Stimulated activated CD8-positive, alpha-beta memory T cell treated with anti-CD3 and anti-CD28 coated beads, Interleukin-4, amount 100 ng/mL, for 1 hour (primary cell): Measurements from ENCODE around the gene C5.

ENCODE experiments used
- DNase-seq, 2 donors: peaks; one replicate each; pipeline ENCODE4 v3.0.0-alpha.2; 2020; ENCODE audit warnings: low read depth in 2 of 2, low spot score in 1 of 2

C5 gene

DNA sequence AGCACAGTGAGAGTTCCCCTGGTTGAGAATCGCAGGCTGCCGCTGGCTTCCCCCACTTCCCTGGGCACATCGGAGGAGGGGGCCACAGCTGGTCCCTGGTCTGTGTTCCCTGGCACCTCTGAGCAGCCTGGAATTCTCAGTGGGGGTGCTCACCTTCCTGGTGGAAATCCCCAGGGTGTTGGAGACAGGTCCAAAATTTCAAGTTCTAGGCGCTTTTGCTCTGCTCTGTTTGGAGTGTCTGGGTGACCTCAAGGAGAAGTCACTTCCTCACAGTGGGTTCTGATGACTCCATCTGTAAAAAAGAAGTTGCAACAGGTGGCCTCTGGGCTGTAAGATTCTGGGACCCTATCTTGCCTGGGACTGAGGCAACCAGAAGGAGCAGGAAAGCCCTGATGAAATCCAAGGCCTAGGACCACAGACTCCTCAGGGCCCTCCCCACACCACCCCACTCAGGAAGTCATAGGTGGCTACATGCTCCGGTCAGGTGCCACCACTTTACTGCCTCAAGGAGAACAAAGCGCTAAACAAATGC, 123.6 kb downstream of the C5 start, which contains the start of gene TRAF1:
Gene TRAF1 (minus strand): TSS at position 400 of the 532 bp plus-strand sequence. CDS start 721 bp downstream, outside the sequence.
- no peak for DNase-seq

GRCh38 chr9:120925535-120926396, 124.3 kb downstream of the C5 start:
- no peak for DNase-seq

DNA sequence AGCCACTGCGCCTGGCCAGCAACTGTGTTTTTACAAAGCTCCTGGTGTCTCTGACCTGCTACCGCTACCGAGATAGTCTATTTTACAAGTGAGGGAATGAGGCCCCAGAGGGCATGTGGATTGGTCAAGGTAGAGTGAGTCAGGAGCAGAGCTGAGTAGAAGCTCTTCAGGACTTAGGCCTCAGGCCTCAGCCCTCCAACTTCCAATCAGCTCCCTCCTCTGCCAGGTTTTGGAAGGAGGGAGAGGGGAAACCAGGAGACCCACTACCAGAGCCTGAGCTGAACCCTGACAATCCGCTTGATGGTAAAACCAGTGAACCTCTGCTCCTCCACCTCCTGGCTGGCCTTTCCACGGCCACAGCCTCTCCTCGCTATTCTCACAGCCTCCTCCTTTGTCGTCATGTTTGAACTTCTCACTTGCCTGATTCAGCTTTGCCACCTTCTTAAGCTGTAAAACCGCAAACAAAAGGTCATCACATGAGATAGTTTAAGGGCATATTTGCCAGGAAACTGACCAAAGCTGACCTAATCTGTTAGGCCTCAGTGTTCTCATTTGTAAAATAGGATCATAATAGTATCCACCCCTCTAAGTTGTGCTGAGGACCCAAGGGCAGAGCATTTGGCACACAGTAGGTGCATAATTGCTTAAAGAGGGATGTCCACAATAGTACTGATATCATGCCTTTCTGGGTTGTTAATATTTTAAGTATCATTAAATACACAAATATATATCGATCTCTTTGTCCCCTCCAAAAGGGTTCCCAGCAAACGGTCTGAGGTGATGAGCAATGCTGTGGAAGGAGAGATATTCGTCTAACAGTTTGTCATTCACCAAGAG, 125.2 kb downstream of the C5 start:
- DNase-seq, result no peak

DNA sequence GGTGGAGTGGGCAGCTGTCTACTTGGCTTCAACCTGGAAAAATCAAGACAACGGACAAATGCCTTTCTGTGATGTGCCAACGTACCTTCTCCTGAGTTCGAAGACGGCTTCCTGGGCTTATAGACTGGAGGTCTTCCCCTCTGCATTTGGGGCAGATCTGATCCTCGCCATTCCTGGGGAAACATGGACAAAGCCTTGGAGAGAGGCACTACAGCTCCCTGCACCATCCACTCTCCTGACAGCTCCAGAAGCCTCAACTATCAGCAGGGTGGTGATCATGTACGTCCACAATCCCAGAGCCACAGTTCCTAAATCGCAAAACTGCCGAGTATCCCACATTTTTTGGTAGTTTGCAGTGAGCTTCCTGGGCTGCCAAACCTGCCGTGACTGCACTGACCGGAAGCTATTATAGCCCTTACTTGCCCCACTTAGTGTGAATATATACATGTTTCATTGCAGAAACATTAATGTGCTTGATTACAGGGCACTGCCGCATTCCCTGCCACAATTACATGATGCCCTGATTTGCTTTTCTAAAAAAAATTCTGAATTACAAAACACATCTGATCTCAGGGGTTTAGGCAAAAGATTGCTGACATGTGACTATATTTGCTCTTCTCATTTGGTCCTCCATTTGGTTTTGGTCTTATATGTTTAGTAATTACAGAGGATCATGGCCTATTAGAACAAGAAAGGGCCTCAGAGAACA, 126.3 kb downstream of the C5 start:
- DNase-seq, result no peak

DNA sequence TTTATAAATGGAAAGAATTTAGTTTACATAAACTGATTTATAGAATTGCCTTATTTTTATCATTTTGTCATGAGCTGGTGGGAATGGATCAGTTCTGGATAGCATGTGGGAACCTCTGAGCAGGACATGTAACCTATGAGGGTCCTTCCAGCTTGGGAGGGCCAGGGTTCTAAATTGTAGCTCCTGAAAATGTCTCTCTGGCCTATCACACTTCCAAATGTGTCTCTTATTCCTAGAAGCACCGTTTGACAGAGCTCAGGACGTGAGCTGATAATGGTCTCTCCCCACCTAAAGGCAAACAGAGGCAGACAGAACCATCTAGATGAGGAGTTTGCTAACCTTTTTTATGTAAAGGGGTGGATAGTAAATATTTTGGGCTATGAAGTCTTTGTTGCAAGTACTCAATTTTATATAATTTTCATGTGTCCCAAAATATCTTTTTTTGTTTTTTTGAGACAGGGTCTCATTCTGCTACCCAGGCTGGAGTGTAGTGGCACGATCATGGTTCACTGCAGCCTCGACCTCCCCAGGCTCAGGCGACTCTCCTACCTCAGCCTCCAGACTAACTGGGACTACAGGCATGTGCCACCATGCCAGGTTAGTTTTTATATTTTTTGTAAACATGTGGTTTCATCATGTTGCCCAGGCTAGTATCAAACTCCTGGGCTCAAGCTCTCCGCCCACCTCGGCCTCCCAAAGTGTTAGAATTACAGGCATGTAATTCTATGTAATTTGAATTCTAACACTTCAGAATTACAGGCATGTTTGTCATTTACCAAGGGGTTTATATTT, 127.5 kb downstream of the C5 start:
- DNase-seq, result no peak

- no peak for DNase-seq
Observed at GRCh38 chr9:120921661-120922181, 128.4 kb downstream of the C5 start.

GRCh38 chr9:120920806-120921178, 129.3 kb downstream of the C5 start:
- no peak for DNase-seq

GRCh38 chr9:120919843-120920805, 130.0 kb downstream of the C5 start:
- no peak for DNase-seq

DNA sequence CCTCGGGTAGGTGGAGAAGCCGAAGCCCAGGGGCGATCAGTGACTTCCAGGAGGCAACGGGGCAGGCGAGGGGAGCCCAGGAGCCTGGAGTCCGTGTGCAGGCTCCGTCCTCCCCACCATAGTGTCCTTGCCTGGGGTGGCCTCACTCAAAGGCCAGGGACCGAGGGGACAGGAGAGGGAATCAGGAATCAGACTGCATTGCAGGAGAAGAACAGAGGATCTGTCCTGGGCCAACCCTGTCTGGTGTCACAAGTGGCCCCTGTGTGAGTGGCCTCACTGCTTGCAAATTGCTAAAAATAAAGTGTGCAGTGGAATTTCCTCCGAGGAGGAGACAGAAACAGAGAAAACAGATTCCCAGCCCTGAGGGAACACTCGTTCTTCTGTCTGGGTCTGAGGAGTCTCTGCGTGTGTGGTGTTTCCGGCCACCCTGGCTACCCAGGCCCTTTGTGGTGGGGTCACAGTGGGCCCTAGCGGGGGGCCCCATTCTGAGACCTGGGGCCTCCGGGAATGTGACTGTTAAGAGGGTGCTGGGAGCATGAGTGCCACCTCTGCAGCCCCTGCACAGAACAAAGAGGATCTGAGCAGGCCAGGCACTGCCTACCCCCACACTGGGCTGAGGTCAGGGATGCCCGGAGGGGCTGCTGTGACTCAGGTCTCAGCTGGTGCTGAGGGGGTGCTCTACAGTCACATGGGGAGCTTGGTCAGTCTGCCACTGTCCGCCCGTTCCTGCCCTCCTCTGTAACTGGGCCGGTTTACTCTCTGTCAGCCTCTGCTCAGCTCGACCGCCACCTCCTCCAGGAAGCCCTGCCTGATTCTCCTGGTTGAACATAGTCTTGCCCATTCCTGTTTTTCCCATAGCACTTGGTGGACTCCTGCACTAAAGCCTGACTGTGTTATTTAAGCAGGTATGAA, 130.9 kb downstream of the C5 start:
- no peak for DNase-seq

GRCh38 chr9:120917929-120918762, 131.9 kb downstream of the C5 start:
- DNase-seq, result no peak

- DNase-seq, result no peak
Observed at GRCh38 chr9:120916991-120917880, 132.8 kb downstream of the C5 start.

DNA sequence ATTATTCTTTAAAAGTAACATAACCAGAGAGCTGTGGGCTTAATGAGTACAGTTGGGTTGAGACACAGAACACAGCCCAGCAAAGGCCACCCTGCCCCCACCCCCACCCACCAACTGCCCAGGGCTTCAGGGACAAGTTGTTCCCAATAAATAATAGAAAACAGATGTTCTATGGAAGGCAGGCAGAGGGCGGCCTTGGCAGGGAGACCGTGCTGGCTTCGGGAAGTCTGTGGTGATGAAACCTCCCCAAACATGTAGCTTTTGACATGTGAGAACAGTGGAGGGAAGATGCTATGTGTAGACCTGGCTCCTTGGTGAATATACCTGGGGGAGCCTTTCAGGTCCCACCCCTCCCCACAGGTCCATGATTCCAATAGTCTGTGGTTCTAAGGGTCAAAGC, 133.5 kb downstream of the C5 start:
- no peak for DNase-seq

DNA sequence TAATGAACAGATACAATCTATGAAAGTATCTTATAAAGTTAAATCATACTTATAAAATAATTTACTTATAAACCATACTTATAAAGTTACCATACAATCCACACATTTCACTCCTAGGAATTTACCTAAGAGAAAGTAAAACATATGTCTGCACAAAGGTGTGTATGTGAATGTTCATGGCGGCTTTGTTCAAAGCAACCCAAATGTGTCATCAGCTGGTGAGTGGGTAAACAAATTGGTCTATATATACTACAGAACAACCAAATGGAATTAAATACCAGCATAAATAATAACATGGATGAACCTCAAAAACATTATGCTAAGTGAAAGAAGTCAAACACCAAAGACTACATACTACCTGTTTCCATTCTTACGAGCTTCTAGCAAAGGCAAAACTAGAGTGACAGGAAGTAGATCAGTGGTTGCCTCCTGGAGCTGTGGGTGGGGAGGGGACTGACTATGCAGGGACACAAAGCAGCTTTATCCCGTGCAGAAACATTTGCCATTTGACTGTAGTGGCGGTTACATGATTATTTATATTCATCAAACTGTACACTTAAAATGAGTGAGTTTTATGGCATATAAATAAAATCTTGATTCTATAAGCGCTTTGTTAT, 134.1 kb downstream of the C5 start:
- no peak for DNase-seq

DNA sequence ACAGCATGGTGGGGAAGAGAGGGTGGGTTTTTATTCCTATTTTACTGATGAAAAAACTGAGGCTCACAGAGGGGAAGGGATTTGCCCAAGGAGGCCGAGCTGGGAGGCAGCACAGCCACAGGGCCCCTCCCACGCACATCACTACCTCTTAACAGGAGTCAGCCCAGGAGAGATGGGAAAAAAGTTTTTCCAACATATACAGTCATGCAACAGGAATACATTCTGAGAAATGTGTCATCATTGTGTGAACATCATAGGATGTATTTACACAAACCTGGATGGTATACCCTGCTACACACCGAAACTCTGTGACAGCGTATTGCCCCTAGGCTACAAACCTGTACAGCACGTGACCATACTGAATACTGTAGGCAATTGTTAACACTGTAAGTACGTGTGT, 135.1 kb downstream of the C5 start:
- DNase-seq, result no peak

DNA sequence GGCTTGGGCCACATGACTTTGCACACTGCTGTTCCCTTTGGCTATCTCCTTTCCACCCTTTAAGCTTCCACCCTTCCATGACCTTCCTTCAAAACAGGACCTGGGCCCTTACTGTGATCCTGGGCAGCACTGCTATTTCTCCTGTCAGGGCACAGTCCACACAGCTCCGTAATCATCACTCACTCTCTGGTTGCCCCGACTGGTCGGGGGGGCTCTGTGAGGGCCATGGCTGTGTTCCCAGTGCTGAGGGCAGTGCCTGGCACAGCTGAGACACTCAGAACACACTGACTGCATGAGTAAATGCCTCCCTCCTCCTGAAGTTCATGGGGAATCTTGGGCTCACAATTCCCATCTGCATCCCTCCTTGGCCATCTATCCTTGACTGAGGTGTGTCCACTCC, 135.7 kb downstream of the C5 start:
- DNase-seq, result no peak
